GM13977 (cell line): ENCODE data around the gene SLC9A9.

Experiments used
- DNase-seq: peaks from one replicate; pipeline ENCODE4 v3.0.0; 2012; ENCODE audit warnings: low spot score
- CTCF ChIP-seq: IDR thresholded peaks from 2 replicates; pipeline ENCODE4 v1.5.1; 2012; ENCODE audit warnings: mild to moderate bottlenecking, control low read depth; ENCODE audit not compliant: insufficient read depth; ENCODE audit errors: extremely low read depth, missing control alignments
- in situ Hi-C: fragments of 300-500 bp; cut with MboI; formaldehyde crosslinking; loops from one replicate; pipeline ENCODE4 v1.12.0; 2022; ENCODE audit warnings: low sequenced_read_pairs, low pct_unique_long_range_greater_than_20kb, mixed read lengths, inconsistent platforms; ENCODE audit not compliant: unreplicated experiment

SLC9A9 gene

GRCh38 chr3:143668385-143668784, 179.9 kb downstream of the SLC9A9 start:
- DNase-seq: no peak
- in situ Hi-C loops: no loop called here
- no peak for TF ChIP-seq CTCF

GRCh38 chr3:143661677-143662076, 186.6 kb downstream of the SLC9A9 start:
- TF ChIP-seq CTCF: no peak
- in situ Hi-C loops: no loop called here
- DNase-seq: no peak

GRCh38 chr3:143658861-143659260, 189.4 kb downstream of the SLC9A9 start:
- no peak for TF ChIP-seq CTCF
- DNase-seq: no peak
- in situ Hi-C loops: no loop called here

- in situ Hi-C loops: no loop called here
- no peak for TF ChIP-seq CTCF
These were observed 190.2 kb downstream of the SLC9A9 start for GRCh38 chr3:143658116-143658515.

GRCh38 chr3:143657391-143657790, 190.9 kb downstream of the SLC9A9 start:
- DNase-seq: no peak
- no peak for TF ChIP-seq CTCF
- in situ Hi-C loops: no loop called here

More at GRCh38 chr3:143658116-143658515, 190.2 kb downstream of the SLC9A9 start:
- DNase-seq: no peak

GRCh38 chr3:143654906-143655305, 193.4 kb downstream of the SLC9A9 start:
- TF ChIP-seq CTCF: no peak
- in situ Hi-C loops: no loop called here
- no peak for DNase-seq

GRCh38 chr3:143653935-143654334, 194.3 kb downstream of the SLC9A9 start:
- no peak for DNase-seq
- no peak for TF ChIP-seq CTCF
- in situ Hi-C loops: no loop called here
